GM12878 (cell line): Measurements from ENCODE around the gene JHY. TPM values are rescaled to one million over a fixed set of nuclear protein-coding genes. Genes with fewer than 3 reads are reported as not detected.

ENCODE experiments used
- ATAC-seq: fragments of 200-7000 bp; cut with Tn5 transposase; 3 replicates; pipeline ENCODE4 v1.9.1; 2020; ENCODE audit warnings: mild to moderate bottlenecking, moderate library complexity
- BruUV-seq: library from RNA; stranded (reverse); fragments of 400-500 nt; replicated peaks from 2 replicates; lab custom pipeline; 2021; lab: Mats Ljungman, UMichigan
- CTCF ChIA-PET: fragments of 300-600 bp; sonication (Branson Sonifier 250); formaldehyde crosslinking; extraction: SDS; loops from one replicate; lab custom pipeline; 2021; ENCODE audit warnings: inconsistent platforms; lab: Yijun Ruan, JAX
- POLR2A ChIA-PET: fragments of 350-600 bp; formaldehyde crosslinking; extraction: SDS; loops from one replicate; lab custom pipeline; 2021; ENCODE audit warnings: inconsistent platforms; lab: Charles Lee
- RAD21 ChIA-PET: fragments of 300-600 bp; sonication (Branson Sonifier 250); formaldehyde crosslinking; loops from one replicate; lab custom pipeline; 2023; ENCODE audit warnings: antibody characterized with exemption; ENCODE audit not compliant: unreplicated experiment; lab: Charles Lee
- SMC1A ChIA-PET: fragments of 300-600 bp; sonication (Branson Sonifier 250); formaldehyde crosslinking; loops from one replicate; lab custom pipeline; 2023; ENCODE audit not compliant: unreplicated experiment, uncharacterized antibody; lab: Charles Lee
- DNase-seq: peaks from one replicate; pipeline ENCODE4 v3.0.0-alpha.2; 2011; ENCODE audit warnings: low read depth, low spot score
- FAIRE-seq: peaks from 3 replicates; lab custom pipeline; 2011; peaks lifted over from hg19 to GRCh38; lab: Jason Lieb, UNC
- H2AFZ ChIP-seq: 2 replicates; pipeline ENCODE4 v1.6.0; 2011; ENCODE audit warnings: low read depth, low read length, control low read depth; ENCODE audit not compliant: control insufficient read depth
- H3K27ac ChIP-seq: 2 replicates; pipeline ENCODE4 v1.5.1; 2011; ENCODE audit warnings: control low read depth; ENCODE audit not compliant: control insufficient read depth, insufficient read depth
- H3K27me3 ChIP-seq, 2 experiments: replicated peaks in 1 of 2; 2 replicates each; pipeline versions ENCODE4 v1.6.0 to v1.6.1; 2011; ENCODE audit warnings: low read length in 1 of 2; ENCODE audit not compliant: control insufficient read depth in 2 of 2, insufficient read depth in 2 of 2
- H3K36me3 ChIP-seq, 2 experiments: 2 replicates each; pipeline ENCODE4 v1.5.1; 2011; ENCODE audit warnings: low read length in 1 of 2; ENCODE audit not compliant: control insufficient read depth in 2 of 2, insufficient read depth in 2 of 2
- H3K4me1 ChIP-seq: 2 replicates; pipeline ENCODE4 v1.6.1; 2011; ENCODE audit warnings: mild to moderate bottlenecking, low read length, moderate library complexity, mixed read lengths; ENCODE audit not compliant: control insufficient read depth, insufficient read depth
- H3K4me2 ChIP-seq: 2 replicates; pipeline ENCODE4 v1.6.0; 2011; ENCODE audit warnings: control low read depth; ENCODE audit not compliant: control insufficient read depth, insufficient read depth
- H3K4me3 ChIP-seq: fragments of 200-600 bp; sonication (generic); 2 replicates; pipeline ENCODE4 v1.5.1; 2016
- H3K79me2 ChIP-seq: 2 replicates; pipeline ENCODE4 v1.6.0; 2011; ENCODE audit warnings: low read length; ENCODE audit not compliant: control insufficient read depth, insufficient read depth
- H3K9ac ChIP-seq: 2 replicates; pipeline ENCODE4 v1.8.0; 2011; ENCODE audit warnings: low read length, control low read depth, mixed read lengths; ENCODE audit not compliant: control insufficient read depth, insufficient read depth
- H3K9me3 ChIP-seq: replicated peaks from 3 replicates; pipeline ENCODE4 v1.5.1; 2011; ENCODE audit warnings: mild to moderate bottlenecking, low read length; ENCODE audit not compliant: control insufficient read depth, insufficient read depth
- H4K20me1 ChIP-seq: 2 replicates; pipeline ENCODE4 v1.6.0; 2011; ENCODE audit not compliant: control insufficient read depth, insufficient read depth
- CBX3 ChIP-seq: fragments of 200-600 bp; sonication (generic); IDR thresholded peaks from 2 replicates; pipeline ENCODE4 v1.6.1; 2016; ENCODE audit warnings: low read depth, borderline replicate concordance
- DPF2 ChIP-seq: fragments of 450-650 bp; IDR thresholded peaks from 2 replicates; pipeline ENCODE4 v1.6.1; 2017; ENCODE audit warnings: mild to moderate bottlenecking
- EED ChIP-seq: sonication (generic); IDR thresholded peaks from 2 replicates; pipeline ENCODE4 v1.6.1; 2016; ENCODE audit warnings: antibody characterized with exemption, low read depth
- ETV6 ChIP-seq, 2 experiments: fragments of 450-650 bp in 1 of 2; IDR thresholded peaks in 1 of 2; conservative IDR thresholded peaks in 1 of 2; 2 replicates each; pipeline ENCODE4 v1.6.1; 2014; ENCODE audit warnings: antibody characterized with exemption in 1 of 2, borderline replicate concordance in 1 of 2, low read depth in 1 of 2, mild to moderate bottlenecking in 1 of 2, moderate library complexity in 1 of 2
- FOS ChIP-seq: IDR thresholded peaks from 3 replicates; pipeline ENCODE4 v1.6.1; 2011; ENCODE audit warnings: borderline replicate concordance; ENCODE audit not compliant: insufficient read length; ENCODE audit errors: extremely low read depth
- IKZF2 ChIP-seq, 2 experiments: fragments of 450-650 bp; IDR thresholded peaks; 2 replicates each; pipeline ENCODE4 v1.6.1; 2017; ENCODE audit warnings: mild to moderate bottlenecking in 2 of 2, moderate library complexity in 2 of 2
- KDM1A ChIP-seq: fragments of 200-600 bp; sonication (generic); IDR thresholded peaks from 2 replicates; pipeline ENCODE4 v1.6.1; 2016; ENCODE audit warnings: borderline replicate concordance
- MYB ChIP-seq: fragments of 150-350 bp; IDR thresholded peaks from 2 replicates; pipeline ENCODE4 v1.6.1; 2014; ENCODE audit warnings: mild to moderate bottlenecking, low read depth, low read length, borderline replicate concordance
- NFIC ChIP-seq: IDR thresholded peaks from 2 replicates; pipeline ENCODE4 v1.6.1; 2012; ENCODE audit warnings: low read depth, mild to moderate bottlenecking, inconsistent platforms, low read length, moderate library complexity
- SUZ12 ChIP-seq: fragments of 200-600 bp; sonication (generic); IDR thresholded peaks from one replicate; pipeline ENCODE4 v1.6.1; 2018; ENCODE audit warnings: antibody characterized with exemption, mild to moderate bottlenecking; ENCODE audit not compliant: unreplicated experiment
- ZSCAN29 ChIP-seq: fragments of 450-650 bp; IDR thresholded peaks from 2 replicates; pipeline ENCODE4 v1.6.1; 2017; ENCODE audit warnings: mild to moderate bottlenecking, moderate library complexity
- WGBS: methylation state at CpG from one replicate; pipeline ENCODE4 v1.1.6; 2016; ENCODE audit warnings: low lambda C conversion rate; ENCODE audit not compliant: insufficient replicate concordance, insufficient coverage; ENCODE audit errors: missing lambda C conversion rate; 5-methylcytosine and 5-hydroxymethylcytosine counted together
- in situ Hi-C: fragments of 300-500 bp; cut with MboI; formaldehyde crosslinking; loops from 9 replicates; pipeline ENCODE4 v1.14.3; 2018; ENCODE audit warnings: mixed read lengths
- intact Hi-C: fragments of 100-400 bp; cut with micrococcal nuclease; formaldehyde crosslinking; loops from one replicate; pipeline ENCODE4 v1.14.2; 2022; ENCODE audit not compliant: unreplicated experiment
- polyA plus RNA-seq, 11 experiments: library from polyadenylated mRNA; depleted of rRNA in 4 of 11; unstranded in 6 of 11; stranded (reverse) in 5 of 11; fragments of >200 nt; fragmentation: Nextera tagmentation in 4 of 11; fragmentation: Illumina TruSeq in 1 of 11; extraction: Ambion mirVana in 4 of 11; extraction: Trizol in 1 of 11; gene quantifications; 1 replicate in 1 of 11; 2 replicates in 10 of 11; pipeline versions ENCODE4 v1.2.1 to v1.2.3, GENCODE V29; 2011 to 2016; ENCODE audit warnings: inconsistent platforms in 2 of 11, missing spikeins in 2 of 11, low read depth in 1 of 11
- total RNA-seq, 4 experiments: library from RNA; depleted of rRNA in 3 of 4; stranded (reverse); fragments of >200 nt in 3 of 4; fragmentation: Illumina TruSeq in 1 of 4; extraction: Trizol in 1 of 4; gene quantifications; 2 replicates each; pipeline versions ENCODE4 v1.2.1 to v1.2.3, GENCODE V29; 2013 to 2021
- TF ChIP-seq, protein P1 (sequence below): fragments of 450-650 bp; IDR thresholded peaks from 2 replicates; pipeline ENCODE4 v1.6.1; 2014; ENCODE audit warnings: mild to moderate bottlenecking
- TF ChIP-seq, protein P2 (sequence below): IDR thresholded peaks from 2 replicates; pipeline ENCODE4 v1.6.1; 2011; ENCODE audit warnings: borderline replicate concordance, low read depth, mild to moderate bottlenecking, moderate library complexity, mixed read lengths, low read length; ENCODE audit not compliant: insufficient read depth; ENCODE audit errors: extremely low read length

The JHY gene
- total and polyA plus RNA-seq, 10 of the 15 experiments (the other 5 are each of a cell fraction or from before 2014, with no cell fraction given) = 0.90 to 7.1 (median 5.5) TPM

DNA sequence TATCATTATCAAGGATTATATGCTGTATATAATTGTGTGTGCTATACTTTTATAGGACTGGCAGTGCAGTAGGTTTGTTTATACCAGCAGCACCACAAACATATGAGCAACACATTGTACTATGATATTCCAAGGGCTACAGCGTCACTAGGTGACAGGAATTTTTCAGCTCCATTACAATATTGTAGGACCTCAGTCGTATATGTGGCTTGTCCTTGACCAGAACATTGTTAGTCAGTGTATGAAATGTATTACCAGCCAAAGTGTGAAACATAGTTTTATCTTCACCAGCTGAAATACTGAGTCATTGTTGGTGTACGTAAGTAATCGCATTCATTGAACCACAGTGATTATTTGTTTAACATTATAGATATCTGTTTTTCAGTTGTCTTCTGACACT is 20.4 kb downstream of the JHY start:
- H3K79me2 ChIP-seq = no peaks in the 10 kb centered on the region
- in situ Hi-C loops = no loop called here
- DNase-seq (no peak), ATAC-seq (no peak)
- no peaks in the 10 kb centered on the region for H3K36me3 ChIP-seq
- no TSS peak for BruUV-seq
- no peak overlapping the region for H3K27ac ChIP-seq
- no peaks in the 10 kb centered on the region for H3K4me1 ChIP-seq
- 97% methylated on average over 4 of the region's 4 CpGs for WGBS
- ChIA-PET POLR2A (no interaction called here), SMC1A (interaction anchor here (1.0 to 2.5 kb wide), 4 partner anchors 10 to 39 kb away, joined by 4 to 11 read pairs (median 6); no protein-coding TSS in a partner anchor), RAD21 (interaction anchor here (1.5 kb wide), 1 partner anchor 39 kb away, joined by 4 read pairs; no protein-coding TSS in a partner anchor), CTCF (interaction anchor here (1.0 to 2.0 kb wide), 3 partner anchors 14 to 52 kb away, joined by 3 to 9 read pairs (median 6); no protein-coding TSS in a partner anchor)
- no peak overlapping the region for H3K4me2 ChIP-seq
- no peaks in the 10 kb centered on the region for H3K27me3 ChIP-seq
- no peak overlapping the region for H3K4me3 ChIP-seq
- H3K9ac ChIP-seq = no peak overlapping the region
- no peaks in the 10 kb centered on the region for H3K9me3 ChIP-seq
- H2AFZ ChIP-seq = no peak overlapping the region
- intact Hi-C loops = no loop called here
- TF ChIP-seq, protein P1, sequence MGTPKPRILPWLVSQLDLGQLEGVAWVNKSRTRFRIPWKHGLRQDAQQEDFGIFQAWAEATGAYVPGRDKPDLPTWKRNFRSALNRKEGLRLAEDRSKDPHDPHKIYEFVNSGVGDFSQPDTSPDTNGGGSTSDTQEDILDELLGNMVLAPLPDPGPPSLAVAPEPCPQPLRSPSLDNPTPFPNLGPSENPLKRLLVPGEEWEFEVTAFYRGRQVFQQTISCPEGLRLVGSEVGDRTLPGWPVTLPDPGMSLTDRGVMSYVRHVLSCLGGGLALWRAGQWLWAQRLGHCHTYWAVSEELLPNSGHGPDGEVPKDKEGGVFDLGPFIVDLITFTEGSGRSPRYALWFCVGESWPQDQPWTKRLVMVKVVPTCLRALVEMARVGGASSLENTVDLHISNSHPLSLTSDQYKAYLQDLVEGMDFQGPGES = no peak
- TF ChIP-seq, protein P2, sequence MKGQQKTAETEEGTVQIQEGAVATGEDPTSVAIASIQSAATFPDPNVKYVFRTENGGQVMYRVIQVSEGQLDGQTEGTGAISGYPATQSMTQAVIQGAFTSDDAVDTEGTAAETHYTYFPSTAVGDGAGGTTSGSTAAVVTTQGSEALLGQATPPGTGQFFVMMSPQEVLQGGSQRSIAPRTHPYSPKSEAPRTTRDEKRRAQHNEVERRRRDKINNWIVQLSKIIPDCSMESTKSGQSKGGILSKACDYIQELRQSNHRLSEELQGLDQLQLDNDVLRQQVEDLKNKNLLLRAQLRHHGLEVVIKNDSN = no peak
- TF ChIP-seq IKZF2 (IDR thresholded peaks at IDR 0.05) (no peak), MYB (no peak), KDM1A (no peak), FOS (no peak), CBX3 (no peak), DPF2 (no peak), ETV6 (conservative IDR thresholded peaks at IDR 0.05 in 1 of 2, IDR thresholded peaks at IDR 0.05 in 1 of 2; ENCODE audit: borderline replicate concordance in 1 of 2, low read depth in 1 of 2) (no peak), EED (no peak), ZSCAN29 (no peak), NFIC (no peak), SUZ12 (no peak)
- TF ChIP-seq, all 136 proteins: peak for 0
- no peak for FAIRE-seq
- H4K20me1 ChIP-seq = no peaks in the 10 kb centered on the region
